MCF 10A (cell line): Measurements from ENCODE around the gene PDLIM4. TPM values are rescaled to one million over a fixed set of nuclear protein-coding genes. Genes with fewer than 3 reads are reported as not detected.

Experiments used
- BruUV-seq: library from RNA; stranded (reverse); fragments of 400-500 nt; replicated peaks from 2 replicates; lab custom pipeline; 2021; lab: Mats Ljungman, UMichigan
- CTCF ChIA-PET: fragments of 300-600 bp; sonication (Branson Sonifier 250); formaldehyde crosslinking; extraction: SDS; loops from one replicate; lab custom pipeline; 2021; ENCODE audit warnings: antibody characterized with exemption, inconsistent platforms; lab: Yijun Ruan, JAX
- POLR2A ChIA-PET: fragments of 300-600, 350-650 bp; sonication (Branson Sonifier 250); formaldehyde crosslinking; extraction: SDS; loops from one replicate; lab custom pipeline; 2020; ENCODE audit warnings: antibody characterized with exemption, inconsistent platforms; lab: Yijun Ruan, JAX
- DNase-seq: peaks from one replicate; pipeline ENCODE4 v3.0.0-alpha.2; 2018; ENCODE audit not compliant: unreplicated experiment
- H3K27ac Mint-ChIP-seq: one replicate; pipeline ENCODE4 v1.8.0; 2022; ENCODE audit warnings: mild to moderate bottlenecking, low read depth, mixed read lengths; ENCODE audit not compliant: unreplicated experiment
- H3K27me3 Mint-ChIP-seq: one replicate; pipeline ENCODE4 v1.8.0; 2022; ENCODE audit warnings: mixed read lengths; ENCODE audit not compliant: insufficient read depth, unreplicated experiment
- H3K36me3 Mint-ChIP-seq: one replicate; pipeline ENCODE4 v1.8.0; 2022; ENCODE audit warnings: mild to moderate bottlenecking, moderate library complexity, mixed read lengths; ENCODE audit not compliant: insufficient read depth, unreplicated experiment
- H3K4me1 Mint-ChIP-seq: one replicate; pipeline ENCODE4 v1.8.0; 2022; ENCODE audit warnings: mixed read lengths; ENCODE audit not compliant: insufficient read depth, unreplicated experiment
- H3K4me3 Mint-ChIP-seq: one replicate; pipeline ENCODE4 v1.8.0; 2022; ENCODE audit warnings: mild to moderate bottlenecking, moderate library complexity, mixed read lengths; ENCODE audit not compliant: unreplicated experiment
- H3K9me3 Mint-ChIP-seq: one replicate; pipeline ENCODE4 v1.8.0; 2022; ENCODE audit warnings: mixed read lengths; ENCODE audit not compliant: unreplicated experiment
- intact Hi-C: fragments of 100-400 bp; cut with micrococcal nuclease; formaldehyde crosslinking; loops from 2 replicates; pipeline ENCODE4 v1.14.1; 2022
- total RNA-seq: library from RNA; stranded (reverse); gene quantifications from 2 replicates; pipeline ENCODE4 v1.2.3, GENCODE V29; 2022
- TF ChIP-seq, protein P1 (sequence below): fragments of 200-600 bp; IDR thresholded peaks from one replicate; pipeline ENCODE4 v1.8.0; 2022; ENCODE audit warnings: antibody characterized with exemption, mild to moderate bottlenecking; ENCODE audit not compliant: unreplicated experiment

The PDLIM4 gene
- total RNA-seq, 1 experiment from 2014 or later: 101 TPM

DNA sequence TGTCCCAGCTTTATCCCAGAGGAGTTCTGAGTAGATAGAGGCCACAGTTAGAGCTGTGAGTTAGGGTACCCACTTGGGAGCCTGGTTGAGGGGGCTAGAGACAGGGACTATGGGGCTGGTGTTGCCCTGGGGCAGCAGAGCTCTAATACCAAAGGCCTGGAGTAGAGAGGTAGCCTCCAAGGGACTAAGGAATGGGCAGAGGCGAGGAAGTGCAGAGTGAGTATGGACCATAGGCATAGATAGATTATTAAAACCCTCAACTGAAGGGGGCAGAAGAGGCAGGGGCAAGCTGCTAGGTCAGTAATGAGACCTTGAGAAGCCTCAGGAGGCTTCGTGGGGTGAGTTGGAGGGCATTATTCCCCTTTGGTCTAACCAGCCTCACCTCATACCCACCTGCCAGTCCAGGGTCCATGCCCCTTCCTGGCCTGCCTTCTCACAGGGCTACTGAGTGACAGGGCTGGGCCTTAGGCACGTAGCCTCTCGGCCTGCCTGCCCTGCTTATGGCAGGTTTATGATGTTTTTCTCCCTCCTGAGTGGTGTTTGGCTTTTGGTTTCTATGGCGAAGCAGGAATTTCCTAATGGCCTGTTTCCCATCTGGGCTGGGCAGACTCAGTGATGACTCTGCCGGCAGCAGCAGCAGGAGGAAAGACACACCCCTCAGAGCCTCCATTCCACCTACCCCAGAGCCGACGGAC is 8.0 kb downstream of the PDLIM4 start:
- Mint-ChIP-seq H3K36me3 (peaks cover 48% of the 10 kb centered on the region), H3K4me3 (no peak overlapping the region), H3K27ac (peak overlapping the region; percentile 98), H3K4me1 (peaks cover 54% of the 10 kb centered on the region), H3K9me3 (no peaks in the 10 kb centered on the region), H3K27me3 (no peaks in the 10 kb centered on the region)
- peak; percentile 89 for DNase-seq
- intact Hi-C loops: loop anchor here (2.0 kb wide), 2 partner anchors 29 to 85 kb away; partner anchors contain the start of gene SLC22A4
- ChIA-PET CTCF (interaction anchor here (0.6 to 6.3 kb wide), 11 partner anchors 13 to 235 kb away, joined by 3 to 53 read pairs (median 3); no protein-coding TSS in a partner anchor), POLR2A (interaction anchor here (0.7 to 1.2 kb wide), 4 partner anchors 10 to 51 kb away, joined by 3 to 4 read pairs (median 3); partner anchors contain the start of gene SLC22A4)
- TSS peak; percentile 85 for BruUV-seq
- TF ChIP-seq, protein P1, sequence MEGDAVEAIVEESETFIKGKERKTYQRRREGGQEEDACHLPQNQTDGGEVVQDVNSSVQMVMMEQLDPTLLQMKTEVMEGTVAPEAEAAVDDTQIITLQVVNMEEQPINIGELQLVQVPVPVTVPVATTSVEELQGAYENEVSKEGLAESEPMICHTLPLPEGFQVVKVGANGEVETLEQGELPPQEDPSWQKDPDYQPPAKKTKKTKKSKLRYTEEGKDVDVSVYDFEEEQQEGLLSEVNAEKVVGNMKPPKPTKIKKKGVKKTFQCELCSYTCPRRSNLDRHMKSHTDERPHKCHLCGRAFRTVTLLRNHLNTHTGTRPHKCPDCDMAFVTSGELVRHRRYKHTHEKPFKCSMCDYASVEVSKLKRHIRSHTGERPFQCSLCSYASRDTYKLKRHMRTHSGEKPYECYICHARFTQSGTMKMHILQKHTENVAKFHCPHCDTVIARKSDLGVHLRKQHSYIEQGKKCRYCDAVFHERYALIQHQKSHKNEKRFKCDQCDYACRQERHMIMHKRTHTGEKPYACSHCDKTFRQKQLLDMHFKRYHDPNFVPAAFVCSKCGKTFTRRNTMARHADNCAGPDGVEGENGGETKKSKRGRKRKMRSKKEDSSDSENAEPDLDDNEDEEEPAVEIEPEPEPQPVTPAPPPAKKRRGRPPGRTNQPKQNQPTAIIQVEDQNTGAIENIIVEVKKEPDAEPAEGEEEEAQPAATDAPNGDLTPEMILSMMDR: no peak

DNA sequence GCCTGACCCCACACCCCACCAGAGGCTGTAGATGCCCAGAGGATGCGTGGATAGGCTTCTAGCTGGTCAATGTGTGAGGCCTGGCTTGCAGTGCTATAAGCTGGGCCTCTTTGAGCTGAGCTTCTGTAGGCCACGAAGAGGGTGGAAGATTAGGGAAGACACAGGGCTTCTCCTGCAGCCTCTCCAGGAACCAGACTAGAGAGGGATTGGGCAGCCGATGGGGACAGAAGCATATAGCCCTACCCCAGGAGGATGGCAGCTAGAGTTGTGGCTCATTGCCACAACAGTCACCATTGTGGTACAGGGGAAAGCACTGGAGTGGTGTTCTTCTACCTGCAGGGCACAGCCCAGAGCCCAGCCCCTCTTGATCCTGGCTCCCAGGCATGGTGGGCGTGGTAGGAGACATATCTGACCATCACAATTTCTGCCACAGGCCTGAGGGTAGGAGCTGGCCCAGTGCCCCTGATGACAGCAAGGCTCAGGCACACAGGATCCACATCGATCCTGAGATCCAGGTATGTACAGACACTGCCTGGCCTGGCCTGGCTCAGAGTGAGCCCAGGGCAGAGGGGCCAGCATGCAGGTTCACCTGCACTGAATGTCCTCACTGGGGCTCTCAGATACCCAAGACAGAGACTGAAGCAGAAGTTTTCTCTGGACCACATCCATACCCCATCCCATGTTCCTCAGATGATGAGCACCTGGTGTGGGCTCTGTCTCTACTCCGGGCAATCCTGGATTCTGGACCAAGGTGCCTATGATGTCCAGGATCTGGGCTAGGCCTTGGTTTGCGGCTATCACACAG is 8.7 kb downstream of the PDLIM4 start:
- intact Hi-C loops: no loop called here
- BruUV-seq: no TSS peak
- Mint-ChIP-seq H3K36me3 (peaks cover 52% of the 10 kb centered on the region), H3K4me3 (no peak overlapping the region), H3K27me3 (no peaks in the 10 kb centered on the region), H3K27ac (peak overlapping the region; percentile 98), H3K4me1 (peaks cover 47% of the 10 kb centered on the region), H3K9me3 (no peaks in the 10 kb centered on the region)
- ChIA-PET POLR2A (interaction anchor here (0.7 kb wide), 1 partner anchor 52 kb away, joined by 3 read pairs; no protein-coding TSS in a partner anchor), CTCF (interaction anchor here (0.6 to 6.3 kb wide), 5 partner anchors 15 to 109 kb away, joined by 3 to 53 read pairs (median 3); no protein-coding TSS in a partner anchor)
- TF ChIP-seq, protein P1: no peak
- DNase-seq: no peak

GRCh38 chr5:132266836-132267160 is 9.3 kb downstream of the PDLIM4 start:
- CTCF ChIA-PET: interaction anchor here (0.7 to 6.3 kb wide), 2 partner anchors 28 to 108 kb away, joined by 3 to 53 read pairs; no protein-coding TSS in a partner anchor
- H3K4me1 Mint-ChIP-seq: peaks cover 44% of the 10 kb centered on the region
- H3K27me3 Mint-ChIP-seq: no peaks in the 10 kb centered on the region
- POLR2A ChIA-PET: no interaction called here
- no TSS peak for BruUV-seq
- no peak for DNase-seq
- TF ChIP-seq, protein P1: no peak
- intact Hi-C loops: no loop called here
- no peak overlapping the region for H3K4me3 Mint-ChIP-seq
- no peaks in the 10 kb centered on the region for H3K9me3 Mint-ChIP-seq
- H3K36me3 Mint-ChIP-seq: peaks cover 54% of the 10 kb centered on the region
- peak overlapping the region; percentile 98 for H3K27ac Mint-ChIP-seq
